ENCODE data around the gene KIF5C. TPM values are rescaled to one million over a fixed set of nuclear protein-coding genes. Genes with fewer than 3 reads are reported as not detected.

The KIF5C gene
- total RNA-seq, 1 experiment from 2014 or later = 1.4 TPM

DNA sequence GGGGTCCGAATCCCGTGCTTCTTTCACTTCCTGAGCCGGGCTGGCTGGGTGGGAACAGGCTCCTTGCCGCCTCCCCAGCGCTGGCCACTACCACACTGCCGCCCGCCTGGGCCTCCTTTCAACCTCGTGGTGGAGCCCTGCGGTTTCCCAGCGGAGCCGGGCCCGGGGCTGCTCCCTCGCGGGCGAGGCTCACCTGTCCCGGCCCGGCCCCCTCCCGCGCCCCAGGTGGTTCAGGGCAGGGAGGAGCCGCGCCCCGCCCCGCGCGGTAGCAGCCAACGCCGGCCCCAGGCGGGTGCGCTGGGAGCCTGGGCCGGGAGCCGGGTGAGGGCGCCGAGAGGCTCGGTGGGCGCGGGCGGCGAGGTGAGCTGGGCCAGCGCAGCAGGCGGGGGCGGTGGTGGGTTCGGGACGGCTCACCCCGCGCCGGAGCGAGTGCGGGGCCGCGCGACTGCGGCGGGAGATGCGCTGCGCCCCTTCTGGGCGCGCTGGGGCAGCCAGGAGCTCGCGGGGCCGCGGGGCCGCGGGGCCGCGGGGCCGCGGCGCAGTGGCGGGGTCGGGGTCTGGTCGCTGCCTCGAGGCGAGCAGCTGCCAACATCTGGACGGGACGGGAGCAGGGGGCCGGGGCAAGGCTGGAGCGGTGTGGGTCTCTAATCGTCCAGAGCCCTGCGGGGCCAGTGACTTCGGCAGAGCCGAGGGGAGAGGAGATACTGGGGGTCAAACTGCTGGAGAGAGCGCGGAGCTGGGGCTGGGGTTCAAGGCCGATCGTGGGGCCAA is 163.6 kb downstream of the KIF5C start, which contains the start of gene LYPD6B:
LYPD6B (plus strand) TSS at position 258 of the 771 bp plus-strand sequence. CDS start 92,250 bp downstream, outside the sequence.
- in situ Hi-C loops (cut with HindIII; ENCODE audit: low pct_unique_long_range_greater_than_20kb, low sequenced_read_pairs) = no loop called here
- DNase-seq (ENCODE audit: low read depth, low spot score) = no peak

- in situ Hi-C loops (cut with HindIII; ENCODE audit: low pct_unique_long_range_greater_than_20kb, low sequenced_read_pairs) = no loop called here
- DNase-seq (ENCODE audit: low read depth, low spot score) = no peak
Observed at GRCh38 chr2:149039213-149039724, 164.2 kb downstream of the KIF5C start.

DNA sequence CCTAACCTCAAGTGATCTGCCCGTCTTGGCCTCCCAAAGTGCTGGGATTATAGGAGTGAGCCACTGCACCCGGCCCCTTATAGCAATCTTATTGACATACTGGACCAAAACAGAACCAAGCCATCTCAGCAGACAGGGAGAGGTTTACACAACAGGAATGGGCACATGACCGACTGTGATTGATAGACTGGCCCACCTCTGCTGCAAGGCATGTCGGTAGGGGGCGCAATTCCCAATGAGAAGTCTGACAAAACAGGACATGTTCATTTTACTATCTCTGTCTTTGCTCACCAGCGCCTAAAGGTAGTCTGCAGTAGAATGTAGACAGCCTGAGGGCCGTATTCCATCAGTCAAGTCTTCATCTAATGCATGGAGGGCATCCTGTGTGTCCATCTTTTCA is 165.4 kb downstream of the KIF5C start:
- peak; percentile 65 for DNase-seq (ENCODE audit: low read depth, low spot score)
- in situ Hi-C loops (cut with HindIII; ENCODE audit: low pct_unique_long_range_greater_than_20kb, low sequenced_read_pairs) = no loop called here

DNA sequence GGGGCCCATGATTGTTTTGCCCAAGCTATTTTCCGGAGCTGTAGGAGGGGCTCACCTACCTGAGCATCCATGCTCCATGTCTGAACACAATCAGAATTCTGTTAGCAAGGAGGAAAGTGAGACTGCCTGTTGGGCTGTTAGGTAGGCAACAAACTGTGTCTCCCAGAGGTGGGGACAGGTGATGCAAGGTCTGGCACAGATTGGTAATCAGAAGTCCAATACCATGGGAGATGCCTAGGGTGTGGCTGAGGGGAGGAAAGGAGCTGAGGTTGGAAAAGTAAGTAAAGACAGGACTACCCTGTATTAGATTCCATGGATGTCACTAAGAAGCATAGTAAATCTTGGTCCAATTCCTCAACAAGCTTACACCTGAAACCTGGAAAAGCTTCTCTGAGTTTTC is 166.5 kb downstream of the KIF5C start:
- no peak for DNase-seq (ENCODE audit: low read depth, low spot score)
- in situ Hi-C loops (cut with HindIII; ENCODE audit: low pct_unique_long_range_greater_than_20kb, low sequenced_read_pairs) = no loop called here

GRCh38 chr2:149042881-149043280 is 167.9 kb downstream of the KIF5C start:
- no peak for DNase-seq (ENCODE audit: low read depth, low spot score)
- in situ Hi-C loops (cut with HindIII; ENCODE audit: low pct_unique_long_range_greater_than_20kb, low sequenced_read_pairs) = no loop called here

- in situ Hi-C loops (cut with HindIII; ENCODE audit: low pct_unique_long_range_greater_than_20kb, low sequenced_read_pairs) = no loop called here
- no peak for DNase-seq (ENCODE audit: low read depth, low spot score)
Observed at GRCh38 chr2:149044500-149044899, 169.5 kb downstream of the KIF5C start.

- in situ Hi-C loops (cut with HindIII; ENCODE audit: low pct_unique_long_range_greater_than_20kb, low sequenced_read_pairs) = no loop called here
- no peak for DNase-seq (ENCODE audit: low read depth, low spot score)
Observed at GRCh38 chr2:149047118-149047517, 172.1 kb downstream of the KIF5C start.

- DNase-seq (ENCODE audit: low read depth, low spot score) = no peak
Observed at GRCh38 chr2:149049142-149049541, 174.1 kb downstream of the KIF5C start.

GRCh38 chr2:149050188-149050587 is 175.2 kb downstream of the KIF5C start:
- in situ Hi-C loops (cut with HindIII; ENCODE audit: low pct_unique_long_range_greater_than_20kb, low sequenced_read_pairs) = no loop called here
- DNase-seq (ENCODE audit: low read depth, low spot score) = no peak

More at GRCh38 chr2:149049142-149049541, 174.1 kb downstream of the KIF5C start:
- in situ Hi-C loops (cut with HindIII; ENCODE audit: low pct_unique_long_range_greater_than_20kb, low sequenced_read_pairs) = no loop called here

- DNase-seq (ENCODE audit: low read depth, low spot score) = no peak
- in situ Hi-C loops (cut with HindIII; ENCODE audit: low pct_unique_long_range_greater_than_20kb, low sequenced_read_pairs) = no loop called here
Observed at GRCh38 chr2:149055751-149056150, 180.7 kb downstream of the KIF5C start.

GRCh38 chr2:149056541-149057255 is 181.7 kb downstream of the KIF5C start:
- no peak for DNase-seq (ENCODE audit: low read depth, low spot score)
- in situ Hi-C loops (cut with HindIII; ENCODE audit: low pct_unique_long_range_greater_than_20kb, low sequenced_read_pairs) = no loop called here

- in situ Hi-C loops (cut with HindIII; ENCODE audit: low pct_unique_long_range_greater_than_20kb, low sequenced_read_pairs) = no loop called here
- no peak for DNase-seq (ENCODE audit: low read depth, low spot score)
Observed at GRCh38 chr2:149057401-149057800, 182.4 kb downstream of the KIF5C start.

DNA sequence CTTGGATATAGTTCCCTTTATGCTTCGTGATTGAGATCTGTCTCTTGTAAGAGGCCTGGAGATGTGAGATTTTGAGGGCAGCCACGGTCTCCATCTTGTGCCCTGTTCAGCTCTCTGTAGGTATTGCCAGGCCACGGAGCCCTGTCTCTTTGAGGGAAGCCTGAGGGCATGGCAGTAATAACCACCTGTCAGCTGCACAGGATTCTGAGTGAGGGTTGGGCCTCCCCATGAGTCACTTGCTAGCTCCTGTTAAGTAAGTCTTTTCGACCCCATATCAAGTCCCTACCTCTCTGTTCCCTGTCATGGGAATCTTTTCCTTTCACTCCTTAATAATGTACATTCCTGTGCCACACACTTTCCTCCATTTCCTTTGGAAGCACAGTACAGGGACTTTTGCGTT is 183.9 kb downstream of the KIF5C start:
- no peak for DNase-seq (ENCODE audit: low read depth, low spot score)
- in situ Hi-C loops (cut with HindIII; ENCODE audit: low pct_unique_long_range_greater_than_20kb, low sequenced_read_pairs) = no loop called here

- in situ Hi-C loops (cut with HindIII; ENCODE audit: low pct_unique_long_range_greater_than_20kb, low sequenced_read_pairs) = no loop called here
- no peak for DNase-seq (ENCODE audit: low read depth, low spot score)
Observed at GRCh38 chr2:149059822-149060221, 184.8 kb downstream of the KIF5C start.

DNA sequence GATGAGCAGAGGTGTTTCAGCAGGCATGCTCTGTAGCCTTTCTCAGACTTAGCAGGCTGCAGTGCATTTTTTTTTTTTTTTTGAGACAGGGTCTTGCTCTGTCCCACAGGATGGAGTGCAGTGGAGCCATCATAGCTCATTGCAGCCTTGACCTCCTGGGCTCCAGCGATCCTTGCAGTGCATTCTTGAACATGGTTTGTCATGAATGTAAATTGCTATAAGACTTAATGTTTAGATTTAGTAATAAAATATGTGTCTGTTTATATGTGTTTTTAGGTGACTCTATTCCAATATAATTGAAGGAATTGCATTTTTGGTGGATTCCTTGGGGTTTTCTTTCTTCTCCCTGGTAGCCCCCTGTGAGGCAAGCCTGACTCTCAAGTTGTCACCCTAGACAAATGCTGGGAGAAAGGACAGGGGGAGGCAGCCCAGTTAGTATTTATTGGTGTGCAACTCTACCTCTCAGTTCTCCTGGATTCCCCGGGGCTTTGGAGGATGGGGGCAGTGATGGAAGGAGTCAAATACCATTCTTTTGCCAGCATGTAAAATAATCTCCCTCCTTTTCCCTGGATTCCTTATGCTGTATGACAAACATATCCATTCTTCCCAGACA is 186.2 kb downstream of the KIF5C start:
- in situ Hi-C loops (cut with HindIII; ENCODE audit: low pct_unique_long_range_greater_than_20kb, low sequenced_read_pairs) = no loop called here
- DNase-seq (ENCODE audit: low read depth, low spot score) = no peak

GRCh38 chr2:149062531-149062930 is 187.5 kb downstream of the KIF5C start:
- in situ Hi-C loops (cut with HindIII; ENCODE audit: low pct_unique_long_range_greater_than_20kb, low sequenced_read_pairs) = no loop called here
- DNase-seq (ENCODE audit: low read depth, low spot score) = no peak

GRCh38 chr2:149063177-149063576 is 188.2 kb downstream of the KIF5C start:
- no peak for DNase-seq (ENCODE audit: low read depth, low spot score)
- in situ Hi-C loops (cut with HindIII; ENCODE audit: low pct_unique_long_range_greater_than_20kb, low sequenced_read_pairs) = no loop called here

DNA sequence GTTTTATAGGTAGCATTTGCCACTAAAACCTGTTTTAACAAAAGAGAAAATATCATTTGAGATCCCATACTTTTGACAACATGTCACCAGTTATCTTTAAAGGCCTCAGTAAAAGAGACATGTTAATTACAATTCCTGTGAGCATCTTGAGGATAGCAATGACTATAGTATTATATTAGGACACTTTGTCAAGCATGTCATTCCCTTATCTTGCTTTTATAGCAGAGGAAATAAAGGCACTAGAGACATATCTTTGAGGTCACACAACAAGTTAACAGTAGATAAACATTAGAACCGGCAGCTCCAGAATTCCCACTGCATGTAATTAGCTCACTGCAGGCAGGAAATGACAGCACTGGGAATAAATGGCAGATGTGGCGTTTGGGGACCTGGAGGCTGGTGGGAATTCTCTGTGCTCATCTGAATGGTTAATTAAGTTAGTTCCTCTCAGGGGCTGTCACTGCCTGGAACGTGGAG is 189.4 kb downstream of the KIF5C start:
- in situ Hi-C loops (cut with HindIII; ENCODE audit: low pct_unique_long_range_greater_than_20kb, low sequenced_read_pairs) = no loop called here

More for the DNA sequence above, 189.4 kb downstream of the KIF5C start:
- DNase-seq (ENCODE audit: low read depth, low spot score) = no peak

All from SK-MEL-5 (cell line).